Esophagus squamous epithelium (tissue), 4 donors: Measurements from ENCODE around the gene SYNRG.

ENCODE experiments used
- POLR2A ChIP-seq, 4 donors: fragments of 450-650 bp; IDR thresholded peaks; one replicate each; pipeline ENCODE4 v1.6.1; 2017; ENCODE audit warnings: antibody characterized with exemption in 4 of 4, mild to moderate bottlenecking in 4 of 4, moderate library complexity in 3 of 4
- TF ChIP-seq, protein P1 (sequence below), 6 experiments: fragments of 450-650 bp in 4 of 6; fragments of 200-600 bp in 2 of 6; sonication (generic) in 2 of 6; IDR thresholded peaks; one replicate each; pipeline ENCODE4 v1.5.1; 2016 to 2019; ENCODE audit warnings: antibody characterized with exemption in 6 of 6, mild to moderate bottlenecking in 4 of 6, moderate library complexity in 4 of 6

DNA sequence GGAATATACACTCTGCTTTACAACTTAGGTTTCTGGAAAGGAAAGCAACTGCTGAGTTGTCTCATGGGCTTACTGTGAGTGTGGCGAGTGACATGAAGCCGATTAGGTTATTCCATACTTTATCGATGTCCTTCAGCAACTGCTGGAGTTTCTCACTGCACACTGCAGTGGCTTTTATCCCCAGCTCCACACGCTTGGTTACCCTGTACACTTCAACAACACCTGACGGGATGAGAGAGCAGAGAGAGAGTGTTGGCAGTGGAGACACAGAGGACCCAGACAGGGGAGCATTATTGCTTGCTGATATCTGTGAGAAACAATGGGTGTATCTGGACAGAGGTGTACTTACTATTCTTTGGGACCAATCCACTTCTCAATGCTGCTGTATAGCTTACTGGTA is 73.3 kb downstream of the SYNRG start:
- no peak for TF ChIP-seq POLR2A (IDR thresholded peaks at IDR 0.05)
- TF ChIP-seq, protein P1, sequence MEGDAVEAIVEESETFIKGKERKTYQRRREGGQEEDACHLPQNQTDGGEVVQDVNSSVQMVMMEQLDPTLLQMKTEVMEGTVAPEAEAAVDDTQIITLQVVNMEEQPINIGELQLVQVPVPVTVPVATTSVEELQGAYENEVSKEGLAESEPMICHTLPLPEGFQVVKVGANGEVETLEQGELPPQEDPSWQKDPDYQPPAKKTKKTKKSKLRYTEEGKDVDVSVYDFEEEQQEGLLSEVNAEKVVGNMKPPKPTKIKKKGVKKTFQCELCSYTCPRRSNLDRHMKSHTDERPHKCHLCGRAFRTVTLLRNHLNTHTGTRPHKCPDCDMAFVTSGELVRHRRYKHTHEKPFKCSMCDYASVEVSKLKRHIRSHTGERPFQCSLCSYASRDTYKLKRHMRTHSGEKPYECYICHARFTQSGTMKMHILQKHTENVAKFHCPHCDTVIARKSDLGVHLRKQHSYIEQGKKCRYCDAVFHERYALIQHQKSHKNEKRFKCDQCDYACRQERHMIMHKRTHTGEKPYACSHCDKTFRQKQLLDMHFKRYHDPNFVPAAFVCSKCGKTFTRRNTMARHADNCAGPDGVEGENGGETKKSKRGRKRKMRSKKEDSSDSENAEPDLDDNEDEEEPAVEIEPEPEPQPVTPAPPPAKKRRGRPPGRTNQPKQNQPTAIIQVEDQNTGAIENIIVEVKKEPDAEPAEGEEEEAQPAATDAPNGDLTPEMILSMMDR (IDR thresholded peaks at IDR 0.05) = no peak
